Mesodermal cell (in vitro differentiated cells): ENCODE data around the gene KIAA1217.

Source experiments
- H3K27ac ChIP-seq: 2 replicates; pipeline ENCODE4 v1.7.0; 2013; ENCODE audit warnings: mild to moderate bottlenecking, low read depth, low read length, moderate library complexity; ENCODE audit not compliant: severe bottlenecking
- H3K36me3 ChIP-seq: 2 replicates; pipeline ENCODE4 v1.7.1; 2013; ENCODE audit warnings: mild to moderate bottlenecking, low read length, moderate library complexity; ENCODE audit not compliant: control insufficient read depth, insufficient read depth
- H3K4me1 ChIP-seq: one replicate; pipeline ENCODE4 v1.7.1; 2013; ENCODE audit warnings: mild to moderate bottlenecking, low read length; ENCODE audit not compliant: insufficient read depth, control insufficient read depth, poor library complexity, severe bottlenecking
- H3K4me3 ChIP-seq: 2 replicates; pipeline ENCODE4 v1.7.0; 2013; ENCODE audit warnings: low read length, control low read depth, mild to moderate bottlenecking; ENCODE audit not compliant: insufficient read depth, poor library complexity, severe bottlenecking; ENCODE audit errors: extremely low read depth
- H3K9me3 ChIP-seq: 2 replicates; pipeline ENCODE4 v1.7.1; 2013; ENCODE audit warnings: mild to moderate bottlenecking, low read length, moderate library complexity; ENCODE audit not compliant: control insufficient read depth
- WGBS, 2 experiments: methylation state at CpG; one replicate each; pipeline ENCODE4 v1.1.5; 2013; ENCODE audit warnings: missing lambda C conversion rate in 2 of 2; ENCODE audit not compliant: insufficient coverage in 2 of 2; 5-methylcytosine and 5-hydroxymethylcytosine counted together

KIAA1217 gene

GRCh38 chr10:24465124-24465874, 256.4 kb downstream of the KIAA1217 start:
- Histone ChIP-seq H3K9me3 (no peaks in the 10 kb centered on the region), H3K27ac (no peak overlapping the region), H3K4me3 (no peak overlapping the region), H3K36me3 (no peaks in the 10 kb centered on the region), H3K4me1 (peaks cover 22% of the 10 kb centered on the region)
- 94 to 97% methylated on average over 8 to 10 of the region's 14 CpGs for WGBS, 2 experiments

- Histone ChIP-seq H3K36me3 (no peaks in the 10 kb centered on the region), H3K27ac (no peak overlapping the region), H3K4me3 (no peak overlapping the region), H3K9me3 (no peaks in the 10 kb centered on the region), H3K4me1 (peaks cover 22% of the 10 kb centered on the region)
- WGBS, 2 experiments = 87 to 93% methylated on average over 9 to 12 of the region's 16 CpGs
Observed at GRCh38 chr10:24465891-24466818, 257.2 kb downstream of the KIAA1217 start.

- Histone ChIP-seq H3K4me1 (peaks cover 22% of the 10 kb centered on the region), H3K27ac (no peak overlapping the region), H3K36me3 (no peaks in the 10 kb centered on the region), H3K9me3 (no peaks in the 10 kb centered on the region), H3K4me3 (no peak overlapping the region)
- 83 to 100% methylated on average over 1 of the region's 1 CpG for WGBS, 2 experiments
Observed at GRCh38 chr10:24467136-24467535, 258.2 kb downstream of the KIAA1217 start.

GRCh38 chr10:24467605-24468004, 258.7 kb downstream of the KIAA1217 start:
- H3K9me3 ChIP-seq = no peaks in the 10 kb centered on the region
- H3K4me1 ChIP-seq = peaks cover 22% of the 10 kb centered on the region
- no peak overlapping the region for H3K4me3 ChIP-seq
- WGBS, 2 experiments = no CpG with 5 or more reads among the region's 2 CpGs
- no peaks in the 10 kb centered on the region for H3K36me3 ChIP-seq
- H3K27ac ChIP-seq = no peak overlapping the region

- 88 to 97% methylated on average over 4 to 6 of the region's 6 CpGs for WGBS, 2 experiments
- no peaks in the 10 kb centered on the region for H3K9me3 ChIP-seq
- no peak overlapping the region for H3K4me3 ChIP-seq
- H3K27ac ChIP-seq = no peak overlapping the region
- no peaks in the 10 kb centered on the region for H3K36me3 ChIP-seq
- H3K4me1 ChIP-seq = peaks cover 18% of the 10 kb centered on the region
Observed at GRCh38 chr10:24468281-24468751, 259.4 kb downstream of the KIAA1217 start.

GRCh38 chr10:24469993-24470392, 261.1 kb downstream of the KIAA1217 start:
- Histone ChIP-seq H3K27ac (no peak overlapping the region), H3K9me3 (no peaks in the 10 kb centered on the region), H3K4me1 (peaks cover 7% of the 10 kb centered on the region), H3K36me3 (no peaks in the 10 kb centered on the region), H3K4me3 (no peak overlapping the region)
- WGBS, 2 experiments = 96 to 99% methylated on average over 8 of the region's 8 CpGs

- Histone ChIP-seq H3K27ac (no peak overlapping the region), H3K4me3 (no peak overlapping the region), H3K9me3 (peaks cover 4% of the 10 kb centered on the region), H3K4me1 (no peaks in the 10 kb centered on the region), H3K36me3 (no peaks in the 10 kb centered on the region)
- 100% methylated on average over 1 to 2 of the region's 3 CpGs for WGBS, 2 experiments
Observed at GRCh38 chr10:24475598-24475997, 266.7 kb downstream of the KIAA1217 start.

GRCh38 chr10:24476913-24477701, 268.2 kb downstream of the KIAA1217 start:
- Histone ChIP-seq H3K9me3 (peaks cover 4% of the 10 kb centered on the region), H3K36me3 (no peaks in the 10 kb centered on the region), H3K4me3 (no peak overlapping the region), H3K4me1 (no peaks in the 10 kb centered on the region), H3K27ac (no peak overlapping the region)
- WGBS, 2 experiments = 89 to 100% methylated on average over 1 to 2 of the region's 2 CpGs

- no peaks in the 10 kb centered on the region for H3K4me1 ChIP-seq
- 68 to 83% methylated on average over 1 to 2 of the region's 3 CpGs for WGBS, 2 experiments
- no peak overlapping the region for H3K4me3 ChIP-seq
- peaks cover 4% of the 10 kb centered on the region for H3K9me3 ChIP-seq
- H3K27ac ChIP-seq = no peak overlapping the region
- H3K36me3 ChIP-seq = no peaks in the 10 kb centered on the region
Observed at GRCh38 chr10:24477915-24478314, 269.0 kb downstream of the KIAA1217 start.

- H3K4me3 ChIP-seq = no peak overlapping the region
- H3K36me3 ChIP-seq = no peaks in the 10 kb centered on the region
- no peak overlapping the region for H3K27ac ChIP-seq
- peaks cover 4% of the 10 kb centered on the region for H3K9me3 ChIP-seq
- 38 to 90% methylated on average over 2 of the region's 4 CpGs for WGBS, 2 experiments
- peaks cover 4% of the 10 kb centered on the region for H3K4me1 ChIP-seq
Observed at GRCh38 chr10:24479806-24480205, 270.9 kb downstream of the KIAA1217 start.
